ENCODE results near the gene C21orf91. TPM values are rescaled to one million over a fixed set of nuclear protein-coding genes. Genes with fewer than 3 reads are reported as not detected.

The C21orf91 gene
- total RNA-seq, 6 experiments from 2014 or later, result 7.4 to 11.1 (median 9.0) TPM

DNA sequence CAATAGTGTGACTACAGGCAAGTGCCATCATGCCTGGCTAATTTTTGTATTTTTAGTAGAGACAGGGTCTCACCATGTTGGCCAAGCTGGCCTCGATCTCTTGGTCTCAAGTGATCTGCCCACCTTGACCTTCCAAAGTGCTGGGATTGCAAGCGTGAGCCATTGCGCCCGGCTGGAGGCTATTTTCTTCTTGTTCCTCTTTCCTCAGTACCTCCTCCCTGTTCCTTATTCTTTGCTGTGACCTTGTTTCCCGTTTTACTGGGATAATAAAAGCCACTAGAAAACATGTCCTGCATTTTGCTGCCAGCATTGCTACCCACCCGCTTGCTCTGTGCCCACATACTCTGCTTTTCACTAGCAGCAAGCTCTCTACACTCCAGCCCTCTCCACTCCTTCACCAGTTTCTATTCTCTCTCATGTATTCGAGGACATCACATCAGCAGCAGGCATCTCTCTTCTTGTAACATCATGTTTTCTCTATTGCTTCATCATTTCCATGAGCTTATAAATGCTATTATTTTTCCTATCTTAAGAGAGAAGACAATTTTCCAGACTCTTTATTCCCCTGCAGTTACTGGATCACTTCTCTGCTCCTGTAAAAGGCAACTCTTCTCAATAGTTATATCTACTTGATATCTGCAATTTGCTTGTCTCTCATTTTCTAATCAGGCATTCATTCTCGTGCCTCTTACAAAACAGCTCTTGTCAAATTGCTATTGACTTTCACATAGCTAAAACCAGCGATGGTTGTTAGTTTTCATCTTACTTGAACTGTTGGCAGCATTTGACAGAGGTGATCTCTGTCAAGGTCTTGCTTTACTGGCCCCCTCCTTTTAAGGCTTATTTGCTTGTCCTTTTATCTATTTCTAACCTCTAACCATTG is 34.5 kb upstream of the C21orf91 start:
- peaks cover 9% of the 10 kb centered on the region for H3K27me3 Mint-ChIP-seq (ENCODE audit: insufficient read depth)
- TF ChIP-seq, protein P1, sequence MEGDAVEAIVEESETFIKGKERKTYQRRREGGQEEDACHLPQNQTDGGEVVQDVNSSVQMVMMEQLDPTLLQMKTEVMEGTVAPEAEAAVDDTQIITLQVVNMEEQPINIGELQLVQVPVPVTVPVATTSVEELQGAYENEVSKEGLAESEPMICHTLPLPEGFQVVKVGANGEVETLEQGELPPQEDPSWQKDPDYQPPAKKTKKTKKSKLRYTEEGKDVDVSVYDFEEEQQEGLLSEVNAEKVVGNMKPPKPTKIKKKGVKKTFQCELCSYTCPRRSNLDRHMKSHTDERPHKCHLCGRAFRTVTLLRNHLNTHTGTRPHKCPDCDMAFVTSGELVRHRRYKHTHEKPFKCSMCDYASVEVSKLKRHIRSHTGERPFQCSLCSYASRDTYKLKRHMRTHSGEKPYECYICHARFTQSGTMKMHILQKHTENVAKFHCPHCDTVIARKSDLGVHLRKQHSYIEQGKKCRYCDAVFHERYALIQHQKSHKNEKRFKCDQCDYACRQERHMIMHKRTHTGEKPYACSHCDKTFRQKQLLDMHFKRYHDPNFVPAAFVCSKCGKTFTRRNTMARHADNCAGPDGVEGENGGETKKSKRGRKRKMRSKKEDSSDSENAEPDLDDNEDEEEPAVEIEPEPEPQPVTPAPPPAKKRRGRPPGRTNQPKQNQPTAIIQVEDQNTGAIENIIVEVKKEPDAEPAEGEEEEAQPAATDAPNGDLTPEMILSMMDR (IDR thresholded peaks at IDR 0.05), result no peak
- no peaks in the 10 kb centered on the region for H3K36me3 Mint-ChIP-seq (ENCODE audit: low read depth)
- H3K9me3 Mint-ChIP-seq, result no peaks in the 10 kb centered on the region
- no peak overlapping the region for H3K4me3 Mint-ChIP-seq
- no peak overlapping the region for H3K27ac Mint-ChIP-seq
- DNase-seq, result no peak
- H3K4me1 Mint-ChIP-seq (ENCODE audit: low read depth), result peaks cover 4% of the 10 kb centered on the region

DNA sequence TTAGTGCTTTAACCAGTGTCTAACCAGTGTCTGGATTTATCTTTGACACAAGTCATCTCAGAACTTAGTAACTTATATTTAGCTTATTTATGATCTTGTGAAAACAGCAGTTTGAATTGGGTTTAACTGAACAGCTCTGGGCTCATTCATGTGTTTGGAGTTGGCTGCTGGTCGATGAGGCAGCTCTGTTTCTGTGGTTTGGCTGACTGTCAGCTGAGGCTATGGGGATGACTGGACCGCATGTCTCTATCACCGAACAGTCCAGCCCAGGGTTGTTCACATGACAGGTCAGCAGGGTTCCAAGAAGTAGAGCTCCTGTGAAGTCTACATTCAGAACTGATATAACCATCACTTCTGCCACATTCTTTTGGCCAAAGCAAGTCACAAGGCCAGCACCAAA is 29.1 kb upstream of the C21orf91 start:
- peak; percentile 93 for DNase-seq
- H3K9me3 Mint-ChIP-seq, result no peaks in the 10 kb centered on the region
- H3K4me3 Mint-ChIP-seq, result peak overlapping the region; percentile 57
- no peaks in the 10 kb centered on the region; the same call in 1 of the 2 replicates for H3K36me3 Mint-ChIP-seq (ENCODE audit: low read depth)
- TF ChIP-seq, protein P1 (IDR thresholded peaks at IDR 0.05), result no peak
- H3K27ac Mint-ChIP-seq, result peak overlapping the region; percentile 72
- H3K4me1 Mint-ChIP-seq (ENCODE audit: low read depth), result peaks cover 18% of the 10 kb centered on the region
- peaks cover 3% of the 10 kb centered on the region for H3K27me3 Mint-ChIP-seq (ENCODE audit: insufficient read depth)

DNA sequence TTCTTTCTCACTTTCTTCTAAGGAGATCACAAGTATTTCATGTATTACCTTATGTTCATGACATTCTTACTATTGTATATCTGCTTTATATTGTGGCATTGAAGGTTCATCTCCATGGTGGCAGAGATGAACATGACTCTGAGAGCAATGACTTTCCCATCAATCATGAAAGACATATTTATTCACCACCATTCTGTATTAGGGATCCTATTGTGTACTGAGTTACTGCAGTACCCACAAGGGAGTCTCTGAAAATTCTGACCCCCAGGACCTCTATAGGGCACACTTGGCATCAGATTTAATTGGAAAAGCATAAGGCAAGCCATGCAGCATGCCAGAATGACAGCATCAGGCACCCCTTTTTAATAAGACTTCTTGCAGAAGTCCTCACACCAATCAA is 21.9 kb upstream of the C21orf91 start:
- H3K4me1 Mint-ChIP-seq (ENCODE audit: low read depth), result no peaks in the 10 kb centered on the region
- DNase-seq, result no peak
- no peaks in the 10 kb centered on the region for H3K9me3 Mint-ChIP-seq
- H3K27me3 Mint-ChIP-seq (ENCODE audit: insufficient read depth), result peaks cover 18% of the 10 kb centered on the region
- TF ChIP-seq, protein P1 (IDR thresholded peaks at IDR 0.05), result no peak
- H3K4me3 Mint-ChIP-seq, result no peak overlapping the region
- H3K27ac Mint-ChIP-seq, result no peak overlapping the region
- no peaks in the 10 kb centered on the region; the same call in 1 of the 2 replicates for H3K36me3 Mint-ChIP-seq (ENCODE audit: low read depth)

DNA sequence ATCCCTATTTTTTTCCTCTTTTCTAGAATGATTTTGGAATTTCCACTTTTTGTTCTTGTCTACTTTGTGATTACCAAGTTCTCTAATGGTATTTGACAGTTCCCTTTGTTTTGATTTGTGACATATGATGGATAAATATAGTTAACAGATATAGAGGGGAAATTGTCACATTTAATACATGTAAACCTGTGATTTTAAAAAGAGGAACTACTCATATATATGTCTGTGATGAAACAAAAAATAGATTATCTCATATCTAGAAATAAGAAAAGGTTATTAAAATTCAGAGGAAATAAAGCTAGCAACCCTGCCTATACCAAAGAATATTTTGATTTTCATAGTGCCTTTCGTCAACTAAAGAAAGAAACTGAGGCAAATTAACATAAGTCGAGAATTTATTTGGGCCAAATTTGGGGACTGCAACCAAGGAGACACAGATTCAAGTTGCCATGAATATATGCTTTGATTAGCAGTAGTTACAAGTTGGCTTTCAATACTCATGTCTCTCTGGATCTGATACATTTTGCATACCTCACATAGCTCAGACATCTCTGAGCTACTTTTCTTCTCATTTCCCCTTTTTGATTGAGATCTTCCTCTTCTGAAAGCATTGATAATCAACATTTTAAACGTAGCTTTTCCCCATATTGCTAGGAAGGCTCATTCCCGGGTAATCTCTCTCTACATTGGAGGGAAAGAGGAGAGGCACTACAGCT is 15.6 kb upstream of the C21orf91 start:
- DNase-seq, result no peak
- no peaks in the 10 kb centered on the region for H3K36me3 Mint-ChIP-seq (ENCODE audit: low read depth)
- H3K9me3 Mint-ChIP-seq, result no peaks in the 10 kb centered on the region
- TF ChIP-seq, protein P1 (IDR thresholded peaks at IDR 0.05), result no peak
- no peak overlapping the region for H3K27ac Mint-ChIP-seq
- no peak overlapping the region for H3K4me3 Mint-ChIP-seq
- H3K4me1 Mint-ChIP-seq (ENCODE audit: low read depth), result peaks cover 3% of the 10 kb centered on the region; the same call in 1 of the 2 replicates
- H3K27me3 Mint-ChIP-seq (ENCODE audit: insufficient read depth), result peaks cover 11% of the 10 kb centered on the region

DNA sequence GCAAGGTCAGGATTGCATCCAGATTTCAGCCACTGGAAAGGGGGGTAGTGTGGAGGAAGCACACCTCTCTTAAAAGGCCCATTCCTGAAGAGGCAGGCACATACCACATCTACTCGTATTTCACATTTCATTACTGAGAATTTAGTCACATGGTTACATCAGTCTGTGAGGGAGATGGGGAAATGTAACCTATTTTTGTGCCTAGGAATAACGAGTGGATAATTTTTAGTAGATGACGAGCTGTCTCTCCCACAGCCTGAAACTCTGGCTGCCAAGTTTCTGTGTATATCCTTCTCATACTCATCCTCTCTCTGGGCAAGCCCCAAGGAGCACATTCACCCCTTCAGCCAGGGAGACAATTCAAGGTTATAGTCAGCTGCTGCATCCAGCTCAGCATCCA is 10.3 kb upstream of the C21orf91 start:
- peak; percentile 46 for DNase-seq
- H3K27ac Mint-ChIP-seq, result peak overlapping the region; percentile 14; the same call in 1 of the 2 replicates
- peaks cover 6% of the 10 kb centered on the region for H3K27me3 Mint-ChIP-seq (ENCODE audit: insufficient read depth)
- TF ChIP-seq, protein P1 (IDR thresholded peaks at IDR 0.05), result no peak
- no peaks in the 10 kb centered on the region for H3K9me3 Mint-ChIP-seq
- H3K4me3 Mint-ChIP-seq, result no peak overlapping the region; the same call in 1 of the 2 replicates
- no peaks in the 10 kb centered on the region for H3K36me3 Mint-ChIP-seq (ENCODE audit: low read depth)
- H3K4me1 Mint-ChIP-seq (ENCODE audit: low read depth), result peaks cover 21% of the 10 kb centered on the region

Data from HFFc6 (cell line).